ENCODE measurements around the gene NOMO2. TPM values are rescaled to one million over a fixed set of nuclear protein-coding genes. Genes with fewer than 3 reads are reported as not detected.
"Not testable (repeated sequence)": the region's sequence is repeated elsewhere in the genome, so short reads cannot be mapped to it uniquely, and the experiment has no call there.

NOMO2 gene
- polyA plus RNA-seq, 1 donor, result 130 TPM

GRCh38 chr16:18575945-18576344 is 14.0 kb upstream of the NOMO2 start:
- H3K4me3 ChIP-seq (ENCODE audit: low read length); DNase-seq; H3K9me3 ChIP-seq (ENCODE audit: control insufficient read depth, low read depth, low read length); H3K27ac ChIP-seq (ENCODE audit: low read length); H3K27me3 ChIP-seq (ENCODE audit: control insufficient read depth, insufficient read depth, low read length); H3K36me3 ChIP-seq (ENCODE audit: control insufficient read depth, insufficient read depth, low read length); H3K4me1 ChIP-seq (ENCODE audit: control insufficient read depth, insufficient read depth, low read length): not testable (repeated sequence)
- WGBS (ENCODE audit: insufficient coverage, low lambda C conversion rate), result no CpG with 5 or more reads among the region's 2 CpGs

GRCh38 chr16:18575298-18575917 is 13.5 kb upstream of the NOMO2 start:
- H3K9me3 ChIP-seq (ENCODE audit: control insufficient read depth, low read depth, low read length); DNase-seq; H3K36me3 ChIP-seq (ENCODE audit: control insufficient read depth, insufficient read depth, low read length); H3K27ac ChIP-seq (ENCODE audit: low read length); H3K4me1 ChIP-seq (ENCODE audit: control insufficient read depth, insufficient read depth, low read length); H3K27me3 ChIP-seq (ENCODE audit: control insufficient read depth, insufficient read depth, low read length); H3K4me3 ChIP-seq (ENCODE audit: low read length): not testable (repeated sequence)
- WGBS (ENCODE audit: insufficient coverage, low lambda C conversion rate), result no CpG with 5 or more reads among the region's 13 CpGs

DNA sequence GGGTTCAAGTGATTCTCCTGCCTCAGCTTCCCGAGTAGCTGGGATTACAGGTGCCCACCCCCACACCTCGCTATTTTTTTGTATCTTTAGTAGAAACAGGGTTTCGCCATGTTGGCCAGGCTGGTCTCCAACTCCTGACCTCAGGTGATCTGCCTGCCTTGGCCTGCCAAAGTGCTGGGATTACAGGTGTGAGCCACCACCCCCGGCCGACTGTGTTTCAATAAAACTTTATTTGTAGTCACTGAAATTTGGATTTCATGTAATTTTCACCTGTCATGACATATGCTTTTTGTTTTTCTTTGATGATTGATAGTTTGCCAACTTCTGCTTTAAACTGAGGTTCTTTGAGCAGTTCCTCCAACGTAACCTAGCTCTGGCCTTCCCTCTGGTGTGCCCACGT is 12.0 kb upstream of the NOMO2 start:
- not testable (repeated sequence) for H3K27ac ChIP-seq (ENCODE audit: low read length); H3K4me3 ChIP-seq (ENCODE audit: low read length); H3K27me3 ChIP-seq (ENCODE audit: control insufficient read depth, insufficient read depth, low read length); DNase-seq; H3K36me3 ChIP-seq (ENCODE audit: control insufficient read depth, insufficient read depth, low read length); H3K9me3 ChIP-seq (ENCODE audit: control insufficient read depth, low read depth, low read length); H3K4me1 ChIP-seq (ENCODE audit: control insufficient read depth, insufficient read depth, low read length)
- WGBS (ENCODE audit: insufficient coverage, low lambda C conversion rate), result no CpG with 5 or more reads among the region's 7 CpGs

DNA sequence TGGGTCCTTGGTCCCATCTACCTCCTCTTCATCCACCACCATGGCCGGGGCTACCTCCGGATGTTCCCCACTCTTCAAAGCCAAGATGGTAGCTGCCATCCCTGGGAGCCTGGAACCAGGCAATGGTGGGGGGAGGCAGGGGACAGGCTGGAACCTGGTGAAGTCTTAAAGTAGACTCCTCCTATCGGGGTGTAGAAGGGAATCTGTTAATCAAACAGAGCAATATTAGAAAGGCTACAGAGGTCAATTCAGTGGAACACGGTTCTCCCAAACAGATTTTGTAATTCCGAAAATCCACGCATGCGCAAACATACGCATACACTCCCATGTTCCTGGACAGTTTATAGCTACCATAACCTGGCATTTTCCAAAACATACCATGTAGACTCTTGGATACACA is 11.1 kb upstream of the NOMO2 start:
- H3K27ac ChIP-seq (ENCODE audit: low read length); H3K27me3 ChIP-seq (ENCODE audit: control insufficient read depth, insufficient read depth, low read length); H3K4me1 ChIP-seq (ENCODE audit: control insufficient read depth, insufficient read depth, low read length); H3K9me3 ChIP-seq (ENCODE audit: control insufficient read depth, low read depth, low read length); DNase-seq; H3K36me3 ChIP-seq (ENCODE audit: control insufficient read depth, insufficient read depth, low read length); H3K4me3 ChIP-seq (ENCODE audit: low read length): not testable (repeated sequence)
- no CpG with 5 or more reads among the region's 8 CpGs for WGBS (ENCODE audit: insufficient coverage, low lambda C conversion rate)

GRCh38 chr16:18571307-18571850 is 9.5 kb upstream of the NOMO2 start:
- peak in 1 of 2 donors; percentile 8 for DNase-seq
- H3K9me3 ChIP-seq (ENCODE audit: control insufficient read depth, low read depth, low read length); H3K4me1 ChIP-seq (ENCODE audit: control insufficient read depth, insufficient read depth, low read length); H3K27me3 ChIP-seq (ENCODE audit: control insufficient read depth, insufficient read depth, low read length); H3K36me3 ChIP-seq (ENCODE audit: control insufficient read depth, insufficient read depth, low read length): not testable (repeated sequence)
- peak overlapping the region; percentile 35 for H3K4me3 ChIP-seq (ENCODE audit: low read length)
- WGBS (ENCODE audit: insufficient coverage, low lambda C conversion rate), result no CpG with 5 or more reads among the region's 13 CpGs
- peak overlapping the region; percentile 23 for H3K27ac ChIP-seq (ENCODE audit: low read length)

- WGBS (ENCODE audit: insufficient coverage, low lambda C conversion rate), result no CpG with 5 or more reads among the region's 46 CpGs
- H3K36me3 ChIP-seq (ENCODE audit: control insufficient read depth, insufficient read depth, low read length); H3K4me1 ChIP-seq (ENCODE audit: control insufficient read depth, insufficient read depth, low read length); H3K4me3 ChIP-seq (ENCODE audit: low read length); H3K27me3 ChIP-seq (ENCODE audit: control insufficient read depth, insufficient read depth, low read length); H3K9me3 ChIP-seq (ENCODE audit: control insufficient read depth, low read depth, low read length); H3K27ac ChIP-seq (ENCODE audit: low read length): not testable (repeated sequence)
- DNase-seq, result peak in 1 of 2 donors; percentile 24
Observed at GRCh38 chr16:18570529-18571306, 8.8 kb upstream of the NOMO2 start.

- not testable (repeated sequence) for H3K27me3 ChIP-seq (ENCODE audit: control insufficient read depth, insufficient read depth, low read length); H3K9me3 ChIP-seq (ENCODE audit: control insufficient read depth, low read depth, low read length); H3K27ac ChIP-seq (ENCODE audit: low read length); H3K4me1 ChIP-seq (ENCODE audit: control insufficient read depth, insufficient read depth, low read length); H3K36me3 ChIP-seq (ENCODE audit: control insufficient read depth, insufficient read depth, low read length)
- peak in 1 of 2 donors; percentile 4 for DNase-seq
- no CpG with 5 or more reads among the region's 16 CpGs for WGBS (ENCODE audit: insufficient coverage, low lambda C conversion rate)
- peak overlapping the region; percentile 24 for H3K4me3 ChIP-seq (ENCODE audit: low read length)
Observed at GRCh38 chr16:18560416-18561220, 1.3 kb downstream of the NOMO2 start.

- WGBS (ENCODE audit: insufficient coverage, low lambda C conversion rate), result no CpG with 5 or more reads among the region's 5 CpGs
- H3K4me3 ChIP-seq (ENCODE audit: low read length); H3K27me3 ChIP-seq (ENCODE audit: control insufficient read depth, insufficient read depth, low read length); DNase-seq; H3K27ac ChIP-seq (ENCODE audit: low read length); H3K9me3 ChIP-seq (ENCODE audit: control insufficient read depth, low read depth, low read length); H3K4me1 ChIP-seq (ENCODE audit: control insufficient read depth, insufficient read depth, low read length); H3K36me3 ChIP-seq (ENCODE audit: control insufficient read depth, insufficient read depth, low read length): not testable (repeated sequence)
Observed at GRCh38 chr16:18553671-18554070, 8.2 kb downstream of the NOMO2 start.

DNA sequence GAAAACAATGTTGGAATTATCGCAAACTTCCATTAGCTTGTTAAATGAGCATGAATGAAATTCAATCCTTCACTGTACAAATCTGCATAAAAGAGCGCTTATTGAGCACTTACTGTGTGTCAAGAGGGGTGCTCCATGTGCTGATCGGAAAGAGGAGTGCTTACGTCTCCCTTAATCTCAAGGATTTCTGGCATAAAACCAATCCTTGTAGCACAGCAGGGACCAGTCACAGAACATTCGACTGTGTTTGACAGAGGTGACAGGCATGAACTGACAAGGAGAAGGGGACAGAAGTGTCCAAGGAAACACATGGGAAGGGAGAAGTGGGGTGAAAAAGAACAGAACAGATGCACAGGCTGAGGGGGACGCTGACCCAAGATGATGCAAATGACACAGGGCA is 14.5 kb downstream of the NOMO2 start:
- not testable (repeated sequence) for DNase-seq; H3K27ac ChIP-seq (ENCODE audit: low read length); H3K9me3 ChIP-seq (ENCODE audit: control insufficient read depth, low read depth, low read length); H3K27me3 ChIP-seq (ENCODE audit: control insufficient read depth, insufficient read depth, low read length); H3K4me3 ChIP-seq (ENCODE audit: low read length); H3K4me1 ChIP-seq (ENCODE audit: control insufficient read depth, insufficient read depth, low read length); H3K36me3 ChIP-seq (ENCODE audit: control insufficient read depth, insufficient read depth, low read length)
- no CpG with 5 or more reads among the region's 6 CpGs for WGBS (ENCODE audit: insufficient coverage, low lambda C conversion rate)

GRCh38 chr16:18546853-18547252 is 15.0 kb downstream of the NOMO2 start:
- H3K4me3 ChIP-seq (ENCODE audit: low read length); H3K27me3 ChIP-seq (ENCODE audit: control insufficient read depth, insufficient read depth, low read length); H3K4me1 ChIP-seq (ENCODE audit: control insufficient read depth, insufficient read depth, low read length); H3K9me3 ChIP-seq (ENCODE audit: control insufficient read depth, low read depth, low read length); H3K27ac ChIP-seq (ENCODE audit: low read length); DNase-seq; H3K36me3 ChIP-seq (ENCODE audit: control insufficient read depth, insufficient read depth, low read length): not testable (repeated sequence)
- WGBS (ENCODE audit: insufficient coverage, low lambda C conversion rate), result no CpG with 5 or more reads among the region's 5 CpGs

Measured in large intestine (tissue), 3 donors.